GM12865 (cell line): ENCODE data around the gene PTER.

Experiments
- DNase-seq: peaks from one replicate; pipeline ENCODE4 v3.0.0; 2010; ENCODE audit warnings: low read depth
- H3K4me3 ChIP-seq: 2 replicates; pipeline ENCODE4 v1.5.1; 2011; ENCODE audit warnings: mild to moderate bottlenecking, low read depth, low read length, control low read depth
- CTCF ChIP-seq: IDR thresholded peaks from 2 replicates; pipeline ENCODE4 v1.5.1; 2011; ENCODE audit warnings: low read length, control low read depth, low read depth, inconsistent platforms; ENCODE audit not compliant: insufficient read depth; ENCODE audit errors: missing control alignments

The PTER gene

GRCh38 chr10:16483241-16483917, 46.6 kb downstream of the PTER start:
- H3K4me3 ChIP-seq, result no peak overlapping the region
- TF ChIP-seq CTCF, result no peak
- DNase-seq, result peak; percentile 52

GRCh38 chr10:16490511-16490910, 53.7 kb downstream of the PTER start:
- no peak for DNase-seq
- no peak for TF ChIP-seq CTCF
- H3K4me3 ChIP-seq, result no peak overlapping the region

DNA sequence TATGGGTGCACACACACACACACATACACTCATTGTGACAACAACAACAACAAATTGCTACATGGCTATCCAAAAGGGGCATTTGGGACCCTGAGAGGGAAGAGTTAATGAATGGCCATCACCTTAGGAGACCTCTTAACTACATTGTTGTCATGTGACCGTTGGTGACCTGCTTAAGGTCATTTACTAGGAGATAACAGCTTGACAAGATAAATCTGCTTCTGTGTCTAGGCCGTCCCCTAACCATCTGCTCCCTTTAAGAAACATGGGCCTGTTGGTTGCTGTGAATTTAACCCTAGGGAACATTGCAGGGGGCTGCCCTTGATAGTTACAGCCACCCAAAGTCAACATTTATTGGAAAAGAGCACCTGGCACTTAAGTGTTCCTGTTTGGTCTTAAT, 55.1 kb downstream of the PTER start:
- H3K4me3 ChIP-seq, result no peak overlapping the region
- TF ChIP-seq CTCF, result no peak
- DNase-seq, result no peak

- DNase-seq, result no peak
- TF ChIP-seq CTCF, result no peak
- H3K4me3 ChIP-seq, result no peak overlapping the region
Observed at GRCh38 chr10:16493884-16494536, 57.2 kb downstream of the PTER start.

- TF ChIP-seq CTCF, result no peak
- no peak for DNase-seq
- H3K4me3 ChIP-seq, result no peak overlapping the region
Observed at GRCh38 chr10:16497911-16498310, 61.1 kb downstream of the PTER start.

DNA sequence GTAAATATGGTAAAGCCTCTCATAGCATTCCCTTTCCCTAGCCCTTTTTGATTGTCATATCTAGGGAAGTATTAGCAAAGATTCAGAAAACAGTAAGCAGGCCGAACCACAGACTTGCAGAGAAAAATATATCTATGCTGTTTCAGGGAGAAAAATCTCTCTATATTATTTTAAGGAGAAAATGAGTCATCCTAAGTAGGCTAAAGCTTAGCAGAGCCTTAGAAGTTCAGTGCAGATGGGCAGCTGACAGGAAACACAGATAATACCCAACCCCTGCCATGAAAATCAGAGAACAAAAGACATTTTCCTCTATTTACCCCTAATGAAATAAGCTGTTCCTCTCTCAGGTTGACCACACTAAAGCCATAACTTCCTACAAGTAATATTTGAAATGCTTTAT, 68.4 kb downstream of the PTER start:
- TF ChIP-seq CTCF, result no peak
- H3K4me3 ChIP-seq, result no peak overlapping the region
- no peak for DNase-seq

DNA sequence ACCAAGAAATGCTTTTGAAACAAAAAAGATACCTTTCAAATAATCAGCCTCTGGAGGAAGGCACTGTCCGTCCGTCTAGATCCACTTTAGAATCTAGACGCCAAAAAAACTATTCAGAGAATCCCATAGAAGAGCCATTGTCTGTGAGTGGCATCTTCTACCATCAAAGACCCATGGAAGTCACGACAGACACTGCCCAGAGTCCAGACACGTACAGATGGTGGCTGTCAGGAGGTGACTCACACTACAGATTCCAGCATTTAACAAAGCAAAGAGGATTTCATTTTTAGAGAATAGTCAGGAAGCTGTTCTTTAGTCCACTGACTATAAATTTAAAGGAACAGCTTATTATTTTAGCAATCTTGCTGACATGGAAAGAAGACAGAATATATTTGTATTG, 73.2 kb downstream of the PTER start:
- no peak for TF ChIP-seq CTCF
- H3K4me3 ChIP-seq, result no peak overlapping the region
- no peak for DNase-seq
